HG03045 (cell line): Measurements from ENCODE around the gene ZSCAN32.

Experiments used
- ATAC-seq: cut with Tn5 transposase; IDR thresholded peaks from one replicate; pipeline ENCODE4 v1.9.1; 2021; ENCODE audit warnings: mild to moderate bottlenecking, moderate library complexity; ENCODE audit not compliant: unreplicated experiment

Gene ZSCAN32

GRCh38 chr16:3358871-3359270, 41.9 kb downstream of the ZSCAN32 start:
- no peak for ATAC-seq

GRCh38 chr16:3356118-3356517, 44.7 kb downstream of the ZSCAN32 start:
- no peak for ATAC-seq

- no peak for ATAC-seq
These were observed 45.2 kb downstream of the ZSCAN32 start, which contains the start of gene OR2C1 for GRCh38 chr16:3355589-3355988. TSS of gene OR2C1 (plus strand) at chr16:3355889. CDS start at chr16:3355941, 52 bp downstream.

- no peak for ATAC-seq
These were observed 51.6 kb downstream of the ZSCAN32 start for GRCh38 chr16:3349175-3349574.

- ATAC-seq, result no peak
These were observed 52.1 kb downstream of the ZSCAN32 start for GRCh38 chr16:3348547-3349167.

- ATAC-seq, result no peak
These were observed 53.2 kb downstream of the ZSCAN32 start for GRCh38 chr16:3347586-3347985.

GRCh38 chr16:3346041-3346440, 54.8 kb downstream of the ZSCAN32 start:
- ATAC-seq, result no peak
